Hepatocyte (in vitro differentiated cells): ENCODE results near the gene VAV1.

ENCODE experiments used
- EZH2 ChIP-seq: fragments of 200-600 bp; sonication (generic); IDR thresholded peaks from 2 replicates; pipeline ENCODE4 v1.6.1; 2016; ENCODE audit warnings: antibody characterized with exemption, mild to moderate bottlenecking, borderline replicate concordance
- EZH2phosphoT487 ChIP-seq: fragments of 200-600 bp; sonication (generic); IDR thresholded peaks from one replicate; pipeline ENCODE4 v1.6.1; 2018; ENCODE audit warnings: antibody characterized with exemption, mild to moderate bottlenecking, low read depth, moderate library complexity; ENCODE audit not compliant: unreplicated experiment, severe bottlenecking
- TF ChIP-seq, protein P1 (sequence below): fragments of 200-600 bp; sonication (generic); IDR thresholded peaks from 2 replicates; pipeline ENCODE4 v1.5.1; 2016; ENCODE audit warnings: antibody characterized with exemption, mild to moderate bottlenecking; ENCODE audit not compliant: poor library complexity

DNA sequence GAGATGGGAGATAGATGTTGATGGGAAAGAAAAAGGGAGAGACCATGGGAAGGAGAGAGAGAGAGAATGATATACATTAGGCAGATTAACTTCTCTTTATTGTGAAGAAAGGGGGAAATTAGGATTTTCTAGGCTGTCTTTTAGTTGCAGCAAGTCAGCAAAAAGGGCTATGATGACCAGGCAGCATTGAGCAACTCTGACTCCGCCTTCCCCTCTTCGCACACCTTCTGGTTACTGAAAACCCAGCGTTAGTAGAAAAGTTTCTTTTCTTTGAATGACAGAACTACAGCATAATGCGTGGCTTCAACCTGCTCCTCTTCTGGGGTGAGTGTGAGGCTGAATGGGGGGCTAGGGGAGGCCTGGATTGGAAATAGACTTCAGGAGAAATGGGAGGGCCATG is 114.8 kb downstream of the VAV1 start, which contains the start of gene ADGRE1:
- no peak for TF ChIP-seq EZH2
- TF ChIP-seq, protein P1, sequence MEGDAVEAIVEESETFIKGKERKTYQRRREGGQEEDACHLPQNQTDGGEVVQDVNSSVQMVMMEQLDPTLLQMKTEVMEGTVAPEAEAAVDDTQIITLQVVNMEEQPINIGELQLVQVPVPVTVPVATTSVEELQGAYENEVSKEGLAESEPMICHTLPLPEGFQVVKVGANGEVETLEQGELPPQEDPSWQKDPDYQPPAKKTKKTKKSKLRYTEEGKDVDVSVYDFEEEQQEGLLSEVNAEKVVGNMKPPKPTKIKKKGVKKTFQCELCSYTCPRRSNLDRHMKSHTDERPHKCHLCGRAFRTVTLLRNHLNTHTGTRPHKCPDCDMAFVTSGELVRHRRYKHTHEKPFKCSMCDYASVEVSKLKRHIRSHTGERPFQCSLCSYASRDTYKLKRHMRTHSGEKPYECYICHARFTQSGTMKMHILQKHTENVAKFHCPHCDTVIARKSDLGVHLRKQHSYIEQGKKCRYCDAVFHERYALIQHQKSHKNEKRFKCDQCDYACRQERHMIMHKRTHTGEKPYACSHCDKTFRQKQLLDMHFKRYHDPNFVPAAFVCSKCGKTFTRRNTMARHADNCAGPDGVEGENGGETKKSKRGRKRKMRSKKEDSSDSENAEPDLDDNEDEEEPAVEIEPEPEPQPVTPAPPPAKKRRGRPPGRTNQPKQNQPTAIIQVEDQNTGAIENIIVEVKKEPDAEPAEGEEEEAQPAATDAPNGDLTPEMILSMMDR, result no peak
- TF ChIP-seq EZH2phosphoT487, result no peak
